Measurements from ENCODE around the gene RBM11. TPM values are rescaled to one million over a fixed set of nuclear protein-coding genes. Genes with fewer than 3 reads are reported as not detected.
"Not testable (repeated sequence)": the region's sequence is repeated elsewhere in the genome, so short reads cannot be mapped to it uniquely, and the experiment has no call there.

RBM11 gene, protein sequence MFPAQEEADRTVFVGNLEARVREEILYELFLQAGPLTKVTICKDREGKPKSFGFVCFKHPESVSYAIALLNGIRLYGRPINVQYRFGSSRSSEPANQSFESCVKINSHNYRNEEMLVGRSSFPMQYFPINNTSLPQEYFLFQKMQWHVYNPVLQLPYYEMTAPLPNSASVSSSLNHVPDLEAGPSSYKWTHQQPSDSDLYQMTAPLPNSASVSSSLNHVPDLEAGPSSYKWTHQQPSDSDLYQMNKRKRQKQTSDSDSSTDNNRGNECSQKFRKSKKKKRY
- total RNA-seq: 10 to 100 TPM in 1 of 5 experiments, 1 to 10 TPM in 3, under 1 TPM in 1; 0.46 to 19.3 (median 4.9) TPM
- polyA plus RNA-seq: 1 to 10 TPM; 4.9 to 8.9 TPM
- total RNA-seq: 8.9 reads per million, percentile 33 among the genes with 10 or more reads in this experiment

DNA sequence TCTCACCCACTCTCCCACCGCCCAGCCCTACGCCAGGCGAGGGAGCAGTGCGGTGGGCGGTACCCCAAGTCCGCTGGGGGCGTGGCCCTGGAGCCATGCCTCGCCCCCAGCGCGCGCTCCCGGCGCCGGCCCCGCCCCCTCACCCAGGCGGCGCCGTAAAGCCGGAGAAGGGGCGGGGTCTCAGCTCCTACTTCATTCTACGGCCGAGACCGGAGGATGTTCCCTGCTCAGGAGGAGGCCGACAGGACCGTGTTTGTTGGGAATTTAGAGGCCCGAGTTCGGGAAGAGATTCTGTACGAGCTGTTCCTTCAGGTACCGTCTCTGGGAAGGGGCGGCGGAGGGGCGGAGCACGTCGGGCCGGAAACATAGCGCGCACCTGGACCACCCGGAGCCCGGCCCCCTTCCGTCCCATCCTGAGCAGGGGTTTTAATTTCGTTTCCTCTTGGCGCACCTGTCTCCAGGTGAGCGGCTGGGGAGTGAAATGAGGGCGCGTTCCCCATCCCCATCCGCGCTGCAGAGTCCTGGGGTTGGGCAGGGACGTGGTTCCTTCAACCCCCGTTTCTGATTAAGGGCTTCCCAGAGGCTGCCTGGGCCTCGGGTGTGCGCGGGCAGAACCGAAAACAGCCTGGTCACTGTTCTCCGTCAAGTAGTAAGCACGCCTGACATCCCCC lies at the start of gene RBM11:
TSS of gene RBM11 (plus strand) at position 187 of the 671 bp plus-strand sequence. CDS start at position 217, 30 bp downstream.
- Histone ChIP-seq H3K27ac (ENCODE audit: low read depth, low read length) (peak within 1 kb of the TSS; percentile 77), H3K36me3 (ENCODE audit: control insufficient read depth in 2 of 3, insufficient read depth in 3 of 3, low read length in 3 of 3) (peaks cover 0 to 4% (median 0%) of the 10 kb centered on the region in 3 experiments), H3K4me1 (ENCODE audit: control insufficient read depth in 2 of 2, insufficient read depth in 2 of 2, low read length in 2 of 2) (peaks cover 0 to 8% of the 10 kb centered on the region in 2 donors), H3K9me3 (ENCODE audit: control insufficient read depth in 2 of 3, low read length in 3 of 3) (no peaks in the 10 kb centered on the region), H3K27me3 (ENCODE audit: control insufficient read depth in 2 of 2, insufficient read depth in 2 of 2, low read length in 2 of 2) (no peaks in the 10 kb centered on the region), H3K4me3 (ENCODE audit: low read length) (peak within 1 kb of the TSS; percentile 80)
- CTCF ChIA-PET: no interaction called here
- DNase-seq (peak; percentile 69 to 88 (median 82)), ATAC-seq (peak; percentile 99)
- Mint-ChIP-seq H3K27me3 (peaks cover 4 to 26% (median 8%) of the 10 kb centered on the region in 5 donors), H3K36me3 (peaks cover 0 to 4% (median 0%) of the 10 kb centered on the region in 5 donors), H3K4me3 (peak within 1 kb of the TSS; percentile 86 to 93 (median 90)), H3K9me3 (peaks cover 0 to 1% (median 0%) of the 10 kb centered on the region in 11 donors), H3K4me1 (peaks cover 0 to 10% (median 8%) of the 10 kb centered on the region in 7 donors), H3K27ac (peak within 1 kb of the TSS in 8 of 9 donors; percentile 61 to 88 (median 82))
- POLR2A ChIA-PET: no interaction called here
- intact Hi-C loops (cut with micrococcal nuclease): loop anchor here (1.0 to 10.0 kb wide), 11 partner anchors 37 to 1629 kb away; partner anchors contain the start of genes USP25 (in 2 of the 2), HSPA13 (in 1 of the 2) and SAMSN1 (in 1 of the 2)

DNA sequence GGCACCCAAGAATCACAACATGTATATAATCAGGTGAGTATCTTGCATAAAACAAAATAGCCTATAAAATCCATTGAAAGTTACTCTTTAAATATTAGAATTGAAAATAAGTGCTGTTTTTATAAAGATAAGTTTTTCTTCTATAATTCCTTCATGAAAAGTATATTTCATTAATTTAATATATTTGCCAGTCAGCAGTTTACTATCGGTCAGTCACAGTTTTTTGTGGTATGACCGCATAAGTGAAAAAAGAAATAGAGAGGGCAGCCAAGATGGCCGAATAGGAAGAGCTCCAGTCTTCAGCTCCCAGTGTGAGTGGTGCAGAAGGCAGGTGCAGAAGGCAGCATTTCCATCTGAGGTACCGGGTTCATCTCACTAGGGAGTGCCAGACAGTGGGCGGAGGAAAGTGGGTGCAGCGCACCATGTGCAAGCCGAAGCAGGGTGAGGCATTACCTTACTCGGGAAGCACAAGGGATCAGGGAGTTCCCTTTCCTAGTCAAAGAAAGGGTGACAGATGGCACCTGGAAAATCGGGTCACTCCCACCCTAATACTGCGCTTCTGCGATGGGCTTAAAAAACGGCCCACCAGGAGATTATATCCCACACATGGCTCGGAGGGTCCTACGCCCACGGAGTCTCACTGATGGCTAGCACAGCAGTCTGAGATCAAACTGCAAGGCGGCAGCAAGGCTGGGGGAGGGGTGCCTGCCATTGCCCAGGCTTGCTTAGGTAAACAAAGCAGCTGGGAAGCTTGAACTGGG lies 49.3 kb upstream of the RBM11 start:
- H3K27me3 Mint-ChIP-seq; DNase-seq; H3K36me3 ChIP-seq (ENCODE audit: control insufficient read depth in 2 of 3, insufficient read depth in 3 of 3, low read length in 3 of 3); ATAC-seq; H3K27ac Mint-ChIP-seq; H3K9me3 ChIP-seq (ENCODE audit: control insufficient read depth in 2 of 3, low read length in 3 of 3); H3K4me3 Mint-ChIP-seq; H3K27ac ChIP-seq (ENCODE audit: low read depth, low read length); POLR2A ChIA-PET; H3K4me1 ChIP-seq (ENCODE audit: control insufficient read depth in 2 of 2, insufficient read depth in 2 of 2, low read length in 2 of 2); H3K4me3 ChIP-seq (ENCODE audit: low read length); CTCF ChIA-PET; H3K36me3 Mint-ChIP-seq; intact Hi-C loops (cut with micrococcal nuclease); H3K4me1 Mint-ChIP-seq; H3K27me3 ChIP-seq (ENCODE audit: control insufficient read depth in 2 of 2, insufficient read depth in 2 of 2, low read length in 2 of 2): not testable (repeated sequence)
- peaks cover 0 to 18% (median 2%) of the 10 kb centered on the region in 11 donors for H3K9me3 Mint-ChIP-seq

DNA sequence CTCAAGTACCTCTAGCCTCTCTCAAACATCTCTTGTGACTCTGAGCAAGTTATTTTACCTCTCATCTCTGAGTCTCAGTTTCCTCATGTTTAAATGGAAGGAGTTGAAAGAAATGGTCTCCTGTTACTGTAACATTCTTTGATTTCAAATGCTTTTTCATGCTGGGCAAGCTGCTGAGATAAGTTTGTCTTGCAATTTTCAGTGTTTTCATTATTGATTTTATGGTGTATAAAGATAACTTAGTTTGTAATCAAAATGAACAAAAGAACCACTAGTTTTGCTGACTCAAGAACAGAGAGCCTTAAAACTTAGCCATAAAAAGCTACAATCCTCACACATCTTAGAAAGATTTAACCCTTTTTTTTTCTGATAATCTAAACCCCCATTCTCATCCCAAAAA lies 9.7 kb upstream of the RBM11 start:
- H3K9me3 Mint-ChIP-seq: peaks cover 0 to 2% (median 0%) of the 10 kb centered on the region in 11 donors
- CTCF ChIA-PET: no interaction called here
- H3K4me1 ChIP-seq (ENCODE audit: control insufficient read depth in 2 of 2, insufficient read depth in 2 of 2, low read length in 2 of 2): no peaks in the 10 kb centered on the region

DNA sequence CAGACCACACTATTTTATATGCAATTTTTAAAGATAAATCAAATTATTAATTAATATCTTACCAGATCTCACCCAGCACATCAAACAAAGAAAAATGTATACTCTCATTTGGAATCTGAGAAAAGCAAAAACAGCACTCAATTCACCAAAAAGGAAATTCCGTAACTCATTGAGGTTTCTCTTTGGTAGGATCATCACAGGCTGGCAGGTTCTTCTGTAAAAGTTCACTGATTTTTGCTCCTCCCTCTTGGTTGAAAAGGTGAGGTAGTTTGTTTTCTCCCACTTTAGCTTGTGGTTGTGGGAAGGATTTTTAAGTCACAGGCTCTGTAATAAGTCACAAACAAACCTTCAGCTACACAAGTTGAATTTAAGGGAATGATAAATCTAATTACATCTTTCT lies 5.2 kb upstream of the RBM11 start, which contains the start of gene LIPI:
TSS of gene LIPI (minus strand) at position 218 of the 400 bp plus-strand sequence. CDS start at position 108, 110 bp downstream.
- intact Hi-C loops (cut with micrococcal nuclease): loop anchor here (10.0 kb wide), 3 partner anchors 126 to 1634 kb away; no protein-coding TSS in a partner anchor
- ATAC-seq (no peak), DNase-seq (no peak)
- H3K36me3 ChIP-seq (ENCODE audit: control insufficient read depth in 2 of 3, insufficient read depth in 3 of 3, low read length in 3 of 3): no peaks in the 10 kb centered on the region
- peaks cover 0 to 4% (median 0%) of the 10 kb centered on the region in 7 donors for H3K4me1 Mint-ChIP-seq
- peaks cover 0 to 1% (median 0%) of the 10 kb centered on the region in 11 donors for H3K9me3 Mint-ChIP-seq
- H3K4me3 Mint-ChIP-seq: no peak within 1 kb of the TSS
- H3K27me3 ChIP-seq (ENCODE audit: control insufficient read depth in 2 of 2, insufficient read depth in 2 of 2, low read length in 2 of 2): no peaks in the 10 kb centered on the region
- H3K27ac ChIP-seq (ENCODE audit: low read depth, low read length): no peak within 1 kb of the TSS
- peaks cover 12 to 23% (median 20%) of the 10 kb centered on the region in 5 donors for H3K27me3 Mint-ChIP-seq
- ChIA-PET POLR2A (no interaction called here), CTCF (no interaction called here)
- no peaks in the 10 kb centered on the region for H3K4me1 ChIP-seq (ENCODE audit: control insufficient read depth in 2 of 2, insufficient read depth in 2 of 2, low read length in 2 of 2)
- H3K27ac Mint-ChIP-seq: no peak within 1 kb of the TSS
- no peaks in the 10 kb centered on the region for H3K9me3 ChIP-seq (ENCODE audit: control insufficient read depth in 2 of 3, low read length in 3 of 3)
- no peaks in the 10 kb centered on the region for H3K36me3 Mint-ChIP-seq
- no peak within 1 kb of the TSS for H3K4me3 ChIP-seq (ENCODE audit: low read length)

More for the DNA sequence above, 9.7 kb upstream of the RBM11 start:
- Histone ChIP-seq H3K9me3 (ENCODE audit: control insufficient read depth in 2 of 3, low read length in 3 of 3) (no peaks in the 10 kb centered on the region), H3K36me3 (ENCODE audit: control insufficient read depth in 2 of 3, insufficient read depth in 3 of 3, low read length in 3 of 3) (no peaks in the 10 kb centered on the region), H3K27me3 (ENCODE audit: control insufficient read depth in 2 of 2, insufficient read depth in 2 of 2, low read length in 2 of 2) (no peaks in the 10 kb centered on the region), H3K27ac (ENCODE audit: low read depth, low read length) (no peak overlapping the region), H3K4me3 (ENCODE audit: low read length) (no peak overlapping the region)
- Mint-ChIP-seq H3K4me3 (no peak overlapping the region), H3K36me3 (peaks cover 0 to under 1% (median 0%) of the 10 kb centered on the region in 5 donors), H3K27me3 (peaks cover 6 to 15% (median 11%) of the 10 kb centered on the region in 5 donors), H3K4me1 (peaks cover 0 to 4% (median 0%) of the 10 kb centered on the region in 7 donors), H3K27ac (no peak overlapping the region)
- no peak for DNase-seq
- intact Hi-C loops (cut with micrococcal nuclease): no loop called here
- no peak for ATAC-seq
- POLR2A ChIA-PET: no interaction called here

DNA sequence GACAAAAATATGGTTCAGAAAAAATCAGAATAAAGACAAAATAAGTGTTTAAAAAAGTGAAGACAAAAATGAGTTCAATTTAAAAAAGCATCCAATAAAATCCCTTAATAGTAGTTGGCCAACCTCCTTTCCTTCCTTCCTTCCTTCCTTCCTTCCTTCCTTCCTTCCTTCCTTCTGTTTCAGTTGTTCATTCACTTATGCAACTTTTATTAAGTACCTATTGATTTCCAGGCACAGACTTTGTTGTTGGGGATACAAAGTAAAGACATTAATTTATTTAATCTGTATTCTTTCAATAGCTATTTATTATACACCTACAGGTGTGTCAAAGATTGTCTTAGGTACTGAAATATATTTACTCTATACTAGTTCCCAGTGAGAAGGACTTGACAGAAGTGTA lies 2.8 kb upstream of the RBM11 start:
- Mint-ChIP-seq H3K27ac (no peak overlapping the region), H3K4me1 (peaks cover 0 to 12% (median 8%) of the 10 kb centered on the region in 7 donors), H3K36me3 (no peaks in the 10 kb centered on the region), H3K9me3 (peaks cover 0 to 1% (median 0%) of the 10 kb centered on the region in 11 donors), H3K27me3 (peaks cover 5 to 29% (median 13%) of the 10 kb centered on the region in 5 donors), H3K4me3 (no peak overlapping the region)
- Histone ChIP-seq H3K27ac (ENCODE audit: low read depth, low read length) (no peak overlapping the region), H3K9me3 (ENCODE audit: control insufficient read depth in 2 of 3, low read length in 3 of 3) (no peaks in the 10 kb centered on the region), H3K36me3 (ENCODE audit: control insufficient read depth in 2 of 3, insufficient read depth in 3 of 3, low read length in 3 of 3) (peaks cover 0 to 4% (median 0%) of the 10 kb centered on the region in 3 experiments), H3K4me1 (ENCODE audit: control insufficient read depth in 2 of 2, insufficient read depth in 2 of 2, low read length in 2 of 2) (peaks cover 0 to 8% of the 10 kb centered on the region in 2 donors), H3K27me3 (ENCODE audit: control insufficient read depth in 2 of 2, insufficient read depth in 2 of 2, low read length in 2 of 2) (no peaks in the 10 kb centered on the region), H3K4me3 (ENCODE audit: low read length) (no peak overlapping the region)
- DNase-seq (no peak), ATAC-seq (no peak)
- POLR2A ChIA-PET: no interaction called here
- CTCF ChIA-PET: no interaction called here
- intact Hi-C loops (cut with micrococcal nuclease): loop anchor here (10.0 kb wide), 3 partner anchors 128 to 1632 kb away; no protein-coding TSS in a partner anchor

DNA sequence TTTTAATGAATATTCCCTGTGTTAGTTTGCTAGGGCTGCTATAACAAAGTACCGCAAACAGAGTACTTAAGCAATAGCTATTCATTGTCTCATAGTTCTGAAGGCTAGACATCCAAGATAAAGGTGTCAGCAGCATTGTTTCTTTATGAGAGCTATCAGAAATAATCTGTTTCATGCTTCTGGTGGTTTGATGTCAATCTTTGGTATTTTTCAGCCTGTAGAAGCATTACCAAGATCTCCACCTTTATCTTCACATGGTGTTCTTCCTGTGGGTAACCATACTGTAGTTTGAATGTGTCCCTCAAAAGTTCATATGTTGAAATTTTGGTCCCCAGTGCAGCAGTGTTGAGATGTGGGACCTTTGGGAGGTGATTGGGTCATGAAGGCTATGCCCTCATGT lies 7.4 kb downstream of the RBM11 start:
- H3K36me3 ChIP-seq (ENCODE audit: control insufficient read depth in 2 of 3, insufficient read depth in 3 of 3, low read length in 3 of 3): peaks cover 0 to 15% (median 0%) of the 10 kb centered on the region in 3 experiments
- ATAC-seq (peak; percentile 54), DNase-seq (no peak)
- no peaks in the 10 kb centered on the region for H3K4me1 ChIP-seq (ENCODE audit: control insufficient read depth in 2 of 2, insufficient read depth in 2 of 2, low read length in 2 of 2)
- peaks cover 0 to 51% (median 27%) of the 10 kb centered on the region in 5 donors for H3K36me3 Mint-ChIP-seq
- peaks cover 0 to under 1% (median 0%) of the 10 kb centered on the region in 7 donors for H3K4me1 Mint-ChIP-seq
- H3K27me3 ChIP-seq (ENCODE audit: control insufficient read depth in 2 of 2, insufficient read depth in 2 of 2, low read length in 2 of 2): no peaks in the 10 kb centered on the region
- no peak overlapping the region for H3K4me3 ChIP-seq (ENCODE audit: low read length)
- H3K27me3 Mint-ChIP-seq: peaks cover 0 to under 1% (median 0%) of the 10 kb centered on the region in 5 donors
- CTCF ChIA-PET: no interaction called here
- POLR2A ChIA-PET: no interaction called here
- peaks cover 0 to 3% (median under 1%) of the 10 kb centered on the region in 11 donors for H3K9me3 Mint-ChIP-seq
- H3K9me3 ChIP-seq (ENCODE audit: control insufficient read depth in 2 of 3, low read length in 3 of 3): no peaks in the 10 kb centered on the region
- H3K27ac Mint-ChIP-seq: no peak overlapping the region
- intact Hi-C loops (cut with micrococcal nuclease): no loop called here
- H3K4me3 Mint-ChIP-seq: no peak overlapping the region
- H3K27ac ChIP-seq (ENCODE audit: low read depth, low read length): no peak overlapping the region

Measured in naive thymus-derived CD4-positive, alpha-beta T cell (primary cell).